ENCODE results near the gene MARCHF11.

The MARCHF11 gene

DNA sequence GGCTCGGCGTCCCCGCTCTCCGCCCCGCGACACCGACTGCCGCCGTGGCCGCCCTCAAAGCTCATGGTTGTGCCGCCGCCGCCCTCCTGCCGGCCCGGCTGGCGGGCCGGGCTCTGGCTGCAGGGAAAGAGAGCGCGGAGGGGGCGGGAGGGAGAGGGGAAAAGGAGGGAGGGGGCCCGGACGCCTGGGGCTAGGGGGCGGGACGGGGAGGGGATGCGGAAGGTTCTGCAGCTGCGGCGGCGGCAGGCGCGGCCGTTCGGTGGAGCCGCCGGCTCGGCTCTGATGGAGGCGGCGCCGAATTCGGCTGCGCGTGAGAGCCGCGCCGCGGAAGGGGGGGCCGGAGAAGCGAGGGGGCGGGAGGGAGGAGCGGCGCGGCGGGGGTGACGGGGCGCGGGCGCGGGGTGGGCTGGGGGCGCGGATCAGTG is at the start of gene MARCHF11:
MARCHF11 (minus strand) TSS at position 281 of the 425 bp plus-strand sequence; CDS start at position 65, 216 bp downstream.
- peak; percentile 15 for DNase-seq (ENCODE audit: low spot score)

- no peak for DNase-seq (ENCODE audit: low spot score)
Observed at GRCh38 chr5:16225927-16226326, 46.3 kb upstream of the MARCHF11 start.

DNA sequence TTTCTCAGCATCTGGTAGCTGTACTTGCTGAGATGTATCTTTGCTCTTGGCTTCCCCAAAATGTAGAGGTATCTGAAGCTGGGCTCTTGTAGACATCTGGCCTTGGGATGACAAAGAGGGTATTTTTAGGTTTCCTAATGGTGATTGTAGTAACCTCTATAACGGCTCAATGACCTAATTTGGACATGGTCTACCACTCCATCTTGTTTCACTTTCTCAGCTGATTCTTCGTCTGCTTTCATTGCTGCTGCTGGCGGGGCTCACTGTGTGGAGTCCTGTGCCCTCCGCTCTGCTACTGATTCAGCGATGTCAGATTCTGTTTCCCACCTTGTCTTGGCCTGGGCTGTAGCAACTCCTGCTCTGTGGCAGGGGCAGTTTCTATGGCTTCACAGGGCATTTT is 12.7 kb upstream of the MARCHF11 start:
- no peak for DNase-seq (ENCODE audit: low spot score)

DNA sequence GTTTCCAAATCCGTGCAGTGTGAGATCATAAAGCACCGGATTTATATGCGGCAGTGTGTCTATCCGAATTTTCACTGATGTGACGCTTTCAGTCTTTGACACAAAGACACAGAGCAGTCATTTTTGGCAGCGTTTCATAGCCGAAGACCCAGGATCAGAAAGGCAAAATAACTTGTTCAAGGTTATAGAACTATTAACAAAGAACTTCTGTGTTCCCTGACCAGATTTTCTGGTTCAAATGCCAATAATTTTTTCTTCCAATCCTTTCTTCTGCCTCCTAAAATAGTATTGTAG is 1.1 kb upstream of the MARCHF11 start:
- no peak for DNase-seq (ENCODE audit: low spot score)

DNA sequence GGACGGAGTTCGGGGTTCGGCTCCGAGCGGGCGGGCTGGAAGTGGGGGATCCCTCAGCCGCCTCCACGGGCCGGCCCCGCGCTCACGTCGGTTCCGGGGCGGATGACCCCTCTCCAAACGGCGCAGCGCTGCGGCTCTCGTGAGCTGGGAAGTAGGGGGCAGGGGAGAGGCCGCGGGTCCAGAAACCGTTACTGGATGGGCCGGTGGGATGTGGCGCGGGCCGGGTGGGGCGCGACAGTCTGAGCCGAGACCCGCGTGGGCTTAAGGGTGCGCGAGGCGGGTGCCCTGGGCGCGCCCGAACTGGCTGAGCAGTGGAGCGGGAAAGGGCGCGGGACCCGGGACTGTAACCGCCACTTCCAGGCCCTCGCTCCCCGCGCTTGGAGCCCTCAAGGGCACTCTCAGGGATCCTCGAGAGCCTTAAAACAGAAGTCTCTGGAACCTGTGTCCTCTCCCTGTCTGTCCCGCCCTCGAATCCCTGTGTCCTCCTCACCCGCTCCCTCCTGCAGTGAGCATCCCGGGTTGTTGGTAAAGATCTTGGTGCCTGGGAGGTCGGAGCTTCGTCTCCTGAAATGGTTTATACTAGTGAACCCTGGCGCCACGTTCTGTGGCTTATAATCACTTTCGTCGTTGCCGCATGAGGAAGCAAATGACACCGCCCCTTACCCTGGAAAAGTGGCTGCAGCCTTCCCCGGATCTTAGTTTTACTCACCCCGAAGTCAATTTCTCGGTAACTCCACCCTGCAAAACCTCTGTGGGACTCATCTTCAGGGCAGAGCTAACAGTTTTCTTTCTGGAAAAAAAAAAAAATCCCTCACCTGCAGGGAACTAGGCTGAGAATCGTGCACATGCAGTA is 571 bp upstream of the MARCHF11 start:
- DNase-seq (ENCODE audit: low spot score): no peak

- DNase-seq (ENCODE audit: low spot score): peak; percentile 83
Observed at GRCh38 chr5:16178745-16179372, 732 bp downstream of the MARCHF11 start.

DNA sequence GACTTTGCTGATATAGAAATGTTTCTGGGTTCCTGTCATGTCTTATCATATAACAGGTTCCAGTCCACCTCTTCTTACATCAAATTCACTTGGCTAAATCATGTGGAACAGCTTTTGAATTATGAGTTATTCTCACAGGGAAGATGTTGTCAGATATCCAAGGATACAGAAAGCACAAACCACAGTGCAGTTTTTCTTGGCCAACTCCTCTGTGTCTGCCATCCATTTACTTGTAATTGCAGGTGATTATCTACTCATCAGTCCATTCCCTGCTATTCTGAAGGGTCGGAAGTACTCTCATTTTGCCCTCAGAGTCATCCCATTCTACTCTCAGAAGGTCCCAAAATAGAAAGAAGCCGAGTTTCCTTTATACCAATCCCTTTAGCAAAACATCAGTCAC is 10.0 kb downstream of the MARCHF11 start:
- DNase-seq (ENCODE audit: low spot score): no peak

GRCh38 chr5:16160706-16161105 is 18.9 kb downstream of the MARCHF11 start:
- peak; percentile 72 for DNase-seq (ENCODE audit: low spot score)

GRCh38 chr5:16159636-16160035 is 20.0 kb downstream of the MARCHF11 start:
- no peak for DNase-seq (ENCODE audit: low spot score)

- DNase-seq (ENCODE audit: low spot score): no peak
Observed at GRCh38 chr5:16156152-16156551, 23.4 kb downstream of the MARCHF11 start.

- DNase-seq (ENCODE audit: low spot score): no peak
Observed at GRCh38 chr5:16152601-16153568, 26.7 kb downstream of the MARCHF11 start.

DNA sequence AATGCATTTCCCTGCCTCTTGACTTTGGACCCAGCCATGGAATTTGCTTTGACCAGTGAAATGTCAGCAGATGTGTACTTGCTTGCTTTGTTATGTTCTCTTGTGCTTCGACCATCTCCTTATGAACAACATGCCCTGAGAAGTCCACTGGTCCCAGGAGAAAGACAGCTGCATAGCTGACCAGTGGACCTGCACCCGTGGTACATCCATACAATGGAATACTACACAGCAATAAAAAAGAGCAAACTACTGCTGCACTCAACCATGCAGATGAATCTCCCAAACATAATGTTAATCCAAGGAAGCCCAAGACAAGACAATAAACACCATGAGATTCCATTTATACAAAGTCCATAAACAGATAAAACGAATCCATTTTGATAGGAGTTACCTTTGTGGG is 30.0 kb downstream of the MARCHF11 start:
- DNase-seq (ENCODE audit: low spot score): no peak

- no peak for DNase-seq (ENCODE audit: low spot score)
Observed at GRCh38 chr5:16147179-16147900, 32.3 kb downstream of the MARCHF11 start.

DNA sequence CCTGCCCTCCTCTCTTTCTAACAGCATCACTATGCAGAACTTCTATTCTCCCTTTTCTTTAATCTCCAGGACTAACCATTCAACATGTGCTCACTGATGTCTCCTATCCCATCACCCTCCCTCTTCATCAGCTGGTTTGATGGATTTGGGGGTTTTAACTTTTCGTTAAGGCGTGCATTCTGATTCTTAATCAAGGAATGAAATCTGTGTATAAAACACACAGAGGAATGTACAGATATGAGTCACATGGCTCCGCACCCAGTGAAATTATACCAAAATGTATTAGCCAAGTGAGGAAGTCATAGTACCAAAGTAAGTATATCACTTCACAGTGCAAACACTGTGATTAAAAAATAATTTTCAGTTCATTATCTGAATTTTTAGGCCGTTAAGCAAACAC is 35.2 kb downstream of the MARCHF11 start:
- DNase-seq (ENCODE audit: low spot score): no peak

- no peak for DNase-seq (ENCODE audit: low spot score)
Observed at GRCh38 chr5:16143361-16144049, 36.1 kb downstream of the MARCHF11 start.

DNA sequence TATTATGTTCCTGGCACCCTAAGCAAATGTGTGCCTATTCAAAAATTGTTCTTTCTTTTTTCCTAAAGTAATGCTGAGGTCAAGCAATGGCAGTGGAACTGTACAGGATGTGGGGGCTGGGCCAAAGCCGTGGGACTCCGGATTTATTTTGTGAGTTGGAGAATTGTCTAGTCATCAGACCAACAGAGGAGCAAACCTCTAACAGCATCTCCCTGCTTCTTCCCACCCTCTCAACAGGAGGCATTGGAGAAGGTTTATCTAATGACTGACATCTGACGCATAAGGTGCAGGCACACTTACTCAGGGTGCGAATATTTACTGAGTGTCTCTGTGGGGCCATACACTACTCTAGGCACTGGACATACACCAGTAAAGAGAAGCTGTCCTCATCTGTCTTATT is 38.6 kb downstream of the MARCHF11 start:
- DNase-seq (ENCODE audit: low spot score): no peak

DNA sequence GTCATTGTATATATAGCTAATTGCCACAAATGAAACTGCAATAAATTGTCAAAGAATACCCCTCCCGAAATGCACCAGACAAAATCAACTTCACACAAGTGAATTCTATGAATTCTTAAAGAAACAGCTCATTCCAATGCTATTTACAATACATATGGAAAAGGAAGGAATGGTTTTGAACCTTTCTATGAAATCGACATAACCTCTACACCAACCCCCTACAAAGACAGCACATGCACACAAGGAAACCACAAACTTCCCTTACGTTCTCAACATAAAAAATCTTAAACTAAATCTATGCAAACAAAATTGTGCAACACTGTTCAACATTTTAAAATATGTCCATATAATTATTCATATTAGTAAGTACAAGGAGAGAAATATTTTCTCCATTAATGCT is 39.2 kb downstream of the MARCHF11 start:
- no peak for DNase-seq (ENCODE audit: low spot score)

DNA sequence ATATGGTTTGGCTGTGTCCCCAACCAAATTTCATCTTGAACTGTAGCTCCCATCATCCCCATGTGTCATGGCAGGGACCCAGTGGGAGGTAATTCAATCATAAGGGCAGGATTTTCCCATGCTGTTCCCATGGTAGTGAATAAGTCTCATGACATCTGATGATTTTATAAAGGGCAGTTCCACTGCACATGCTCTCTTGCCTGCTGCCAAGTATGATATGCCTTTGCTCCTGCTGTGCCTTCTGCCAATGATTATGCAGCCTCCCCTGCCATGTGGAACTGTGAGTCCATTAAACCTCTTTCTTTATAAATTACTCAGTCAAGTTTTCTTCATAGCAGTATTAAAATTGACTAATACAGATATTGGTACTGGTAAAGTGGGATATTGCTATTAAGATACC is 42.4 kb downstream of the MARCHF11 start:
- DNase-seq (ENCODE audit: low spot score): no peak

DNA sequence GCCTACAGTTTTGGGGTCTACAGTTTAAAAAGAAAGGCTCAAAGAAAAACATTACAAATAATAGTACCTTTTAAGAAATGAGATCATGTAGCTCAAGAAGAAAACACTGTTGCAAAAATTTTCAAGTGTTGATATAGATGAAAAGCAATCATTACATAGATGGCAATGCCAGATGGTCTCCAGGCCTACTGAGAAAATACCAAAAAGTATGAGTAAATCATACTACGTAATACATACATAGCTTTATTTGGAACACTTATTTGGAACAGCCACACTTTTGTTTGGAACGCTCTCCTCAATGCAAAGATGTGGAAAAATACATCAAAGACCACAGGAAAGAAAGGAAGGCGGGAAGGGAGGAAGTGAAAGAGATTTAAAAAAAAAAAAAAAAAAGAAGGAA is 44.1 kb downstream of the MARCHF11 start:
- DNase-seq (ENCODE audit: low spot score): no peak

DNA sequence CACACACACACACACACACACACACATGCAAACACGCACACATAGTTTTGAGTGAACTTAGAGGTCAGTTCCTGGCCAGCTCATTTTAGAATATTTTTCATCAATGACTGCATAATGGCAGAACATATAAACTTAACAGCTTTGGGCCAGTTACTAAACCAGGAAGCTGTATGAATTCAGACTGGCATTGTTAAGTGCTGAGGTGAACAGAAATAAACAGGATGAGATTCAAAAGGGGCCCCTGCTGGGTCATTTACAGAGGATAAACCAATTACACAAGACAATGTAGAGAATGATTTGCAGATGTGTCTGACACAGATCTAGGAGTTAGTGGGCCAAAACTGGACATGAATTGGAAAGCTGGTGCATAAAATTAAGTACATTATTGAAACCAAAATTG is 44.6 kb downstream of the MARCHF11 start:
- DNase-seq (ENCODE audit: low spot score): no peak

DNA sequence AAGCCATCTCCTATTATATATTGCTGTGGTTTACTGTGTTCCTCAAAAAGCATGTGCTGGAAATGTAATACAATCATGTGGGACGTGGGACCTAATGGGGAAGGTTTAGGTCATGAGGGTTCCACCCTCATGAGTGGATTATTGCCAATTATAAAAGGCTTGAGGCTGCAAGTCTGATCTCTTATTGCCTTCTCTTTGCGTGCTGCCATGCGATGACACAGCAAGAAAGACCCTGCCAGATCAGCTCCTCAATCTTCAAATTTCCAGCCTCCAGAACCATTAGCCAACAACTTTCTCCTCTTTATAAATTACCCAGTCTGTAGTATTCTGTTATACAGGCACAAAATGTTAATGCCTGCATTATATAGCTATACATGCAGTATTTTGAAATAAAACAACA is 45.4 kb downstream of the MARCHF11 start:
- no peak for DNase-seq (ENCODE audit: low spot score)

All from AG20443 (cell line).